Mesenchymal stem cell (in vitro differentiated cells and primary cell): ENCODE results near the gene MEGF11.
"Not testable (repeated sequence)": the region's sequence is repeated elsewhere in the genome, so short reads cannot be mapped to it uniquely, and the experiment has no call there.

Experiments
- DNase-seq: peaks from one replicate; pipeline ENCODE4 v3.0.0-alpha.2; 2013
- H2AFZ ChIP-seq: one replicate; pipeline ENCODE4 v1.6.1; 2013; ENCODE audit warnings: low read depth, mild to moderate bottlenecking, control low read depth, inconsistent platforms, low read length, moderate library complexity
- H2AK5ac ChIP-seq: 2 replicates; pipeline ENCODE4 v1.6.1; 2013; ENCODE audit warnings: low read length, moderate library complexity, mild to moderate bottlenecking, inconsistent platforms; ENCODE audit not compliant: severe bottlenecking
- H2BK120ac ChIP-seq: one replicate; pipeline ENCODE4 v1.6.1; 2013; ENCODE audit warnings: low read depth, mild to moderate bottlenecking, inconsistent platforms, low read length, moderate library complexity
- H2BK12ac ChIP-seq, 2 experiments: one replicate each; pipeline ENCODE4 v1.6.1; 2013; ENCODE audit warnings: inconsistent platforms in 2 of 2, low read length in 2 of 2, mild to moderate bottlenecking in 2 of 2, moderate library complexity in 2 of 2, control low read depth in 1 of 2
- H2BK15ac ChIP-seq: one replicate; pipeline ENCODE4 v1.6.1; 2013; ENCODE audit warnings: mild to moderate bottlenecking, low read depth, inconsistent platforms; ENCODE audit not compliant: poor library complexity, severe bottlenecking
- H2BK5ac ChIP-seq: 2 replicates; pipeline ENCODE4 v1.6.1; 2013; ENCODE audit warnings: low read depth, mild to moderate bottlenecking, low read length, control low read depth, inconsistent platforms; ENCODE audit not compliant: poor library complexity, severe bottlenecking
- H3K14ac ChIP-seq, 2 experiments: one replicate each; pipeline ENCODE4 v1.6.1; 2013; ENCODE audit warnings: inconsistent platforms in 2 of 2, low read length in 2 of 2, control low read depth in 1 of 2, mild to moderate bottlenecking in 1 of 2, moderate library complexity in 1 of 2
- H3K18ac ChIP-seq, 2 experiments: one replicate each; pipeline ENCODE4 v1.6.1; 2013; ENCODE audit warnings: inconsistent platforms in 2 of 2, low read length in 2 of 2, control low read depth in 1 of 2, low read depth in 1 of 2, mild to moderate bottlenecking in 1 of 2
- H3K23ac ChIP-seq, 2 experiments: one replicate each; pipeline ENCODE4 v1.6.1; 2013; ENCODE audit warnings: inconsistent platforms in 2 of 2, low read length in 2 of 2, mild to moderate bottlenecking in 2 of 2, moderate library complexity in 2 of 2, control low read depth in 1 of 2
- H3K27ac ChIP-seq: 2 replicates; pipeline ENCODE4 v1.5.1; 2013; ENCODE audit warnings: mild to moderate bottlenecking, moderate library complexity, low read length, control low read depth, inconsistent platforms; ENCODE audit not compliant: poor library complexity, severe bottlenecking
- H3K27me3 ChIP-seq, 2 experiments: 2 replicates each; pipeline versions ENCODE4 v1.6.1 to v1.7.0; 2013; ENCODE audit warnings: low read length in 2 of 2, mild to moderate bottlenecking in 2 of 2, moderate library complexity in 2 of 2, control low read depth in 1 of 2, inconsistent platforms in 1 of 2; ENCODE audit not compliant: control insufficient read depth in 1 of 2, insufficient read depth in 1 of 2
- H3K36me3 ChIP-seq, 2 experiments: 2 replicates each; pipeline versions ENCODE4 v1.6.1 to v1.7.0; 2013; ENCODE audit warnings: low read length in 2 of 2, control low read depth in 1 of 2, inconsistent platforms in 1 of 2, low read depth in 1 of 2, mild to moderate bottlenecking in 1 of 2; ENCODE audit not compliant: insufficient read depth in 2 of 2, control insufficient read depth in 1 of 2
- H3K4ac ChIP-seq, 2 experiments: one replicate each; pipeline ENCODE4 v1.6.1; 2013; ENCODE audit warnings: inconsistent platforms in 2 of 2, low read length in 2 of 2, mild to moderate bottlenecking in 2 of 2, moderate library complexity in 2 of 2, control low read depth in 1 of 2, low read depth in 1 of 2
- H3K4me1 ChIP-seq: 2 replicates; pipeline ENCODE4 v1.6.1; 2013; ENCODE audit warnings: low read depth, low read length, control low read depth; ENCODE audit not compliant: control insufficient read depth, insufficient read depth
- H3K4me2 ChIP-seq: 2 replicates; pipeline ENCODE4 v1.6.1; 2013; ENCODE audit warnings: low read length, mild to moderate bottlenecking, inconsistent platforms; ENCODE audit not compliant: poor library complexity, severe bottlenecking
- H3K4me3 ChIP-seq, 2 experiments: 2 replicates each; pipeline versions ENCODE4 v1.5.1 to v1.7.0; 2013; ENCODE audit warnings: low read length in 2 of 2, mild to moderate bottlenecking in 2 of 2, control low read depth in 1 of 2, low read depth in 1 of 2; ENCODE audit not compliant: insufficient read depth in 1 of 2
- H3K79me1 ChIP-seq: replicated peaks from 2 replicates; pipeline ENCODE4 v1.6.1; 2013; ENCODE audit warnings: mild to moderate bottlenecking, control low read depth, low read length, inconsistent platforms; ENCODE audit not compliant: poor library complexity, severe bottlenecking
- H3K9ac ChIP-seq: 2 replicates; pipeline ENCODE4 v1.7.0; 2013; ENCODE audit warnings: mild to moderate bottlenecking, low read length, moderate library complexity
- H3K9me3 ChIP-seq: 2 replicates; pipeline ENCODE4 v1.7.0; 2013; ENCODE audit warnings: mild to moderate bottlenecking, low read length; ENCODE audit not compliant: control insufficient read depth
- H4K8ac ChIP-seq: one replicate; pipeline ENCODE4 v1.6.1; 2013; ENCODE audit warnings: inconsistent platforms, mild to moderate bottlenecking, low read length, moderate library complexity
- H4K91ac ChIP-seq: one replicate; pipeline ENCODE4 v1.6.1; 2013; ENCODE audit warnings: mild to moderate bottlenecking, low read length, inconsistent platforms
- WGBS: methylation state at CpG from one replicate; pipeline ENCODE4 v1.1.7; 2013; ENCODE audit warnings: mixed read lengths; 5-methylcytosine and 5-hydroxymethylcytosine counted together

The MEGF11 gene

GRCh38 chr15:65979316-65979715, 274.2 kb downstream of the MEGF11 start:
- Histone ChIP-seq H3K79me1 (no peaks in the 10 kb centered on the region), H3K36me3 (no peaks in the 10 kb centered on the region), H2AK5ac (no peak overlapping the region), H4K91ac (no peak overlapping the region), H2BK15ac (no peak overlapping the region), H3K18ac (no peak overlapping the region), H3K27me3 (peaks cover 42 to 53% of the 10 kb centered on the region in 2 experiments), H3K9me3 (no peaks in the 10 kb centered on the region), H3K9ac (no peak overlapping the region), H3K23ac (no peak overlapping the region), H2BK5ac (no peak overlapping the region), H3K4ac (no peak overlapping the region), H4K8ac (no peak overlapping the region), H3K4me1 (peaks cover 8% of the 10 kb centered on the region), H3K4me3 (no peak overlapping the region), H3K14ac (no peak overlapping the region), H2AFZ (no peak overlapping the region), H3K4me2 (no peak overlapping the region), H2BK120ac (no peak overlapping the region), H2BK12ac (no peak overlapping the region), H3K27ac (no peak overlapping the region)
- 47% methylated on average over 7 of the region's 7 CpGs for WGBS
- DNase-seq: no peak

GRCh38 chr15:65978110-65978509, 275.4 kb downstream of the MEGF11 start:
- no peak overlapping the region for H2BK12ac ChIP-seq
- no peaks in the 10 kb centered on the region for H3K36me3 ChIP-seq
- no peak overlapping the region for H2BK120ac ChIP-seq
- no peak overlapping the region for H3K23ac ChIP-seq
- no peak overlapping the region for H4K8ac ChIP-seq
- no peak for DNase-seq
- H3K4me3 ChIP-seq: no peak overlapping the region
- H2BK5ac ChIP-seq: no peak overlapping the region
- no peak overlapping the region for H3K9ac ChIP-seq
- H3K9me3 ChIP-seq: no peaks in the 10 kb centered on the region
- peaks cover 8% of the 10 kb centered on the region for H3K4me1 ChIP-seq
- H3K4ac ChIP-seq: no peak overlapping the region
- H2AFZ ChIP-seq: no peak overlapping the region
- no peaks in the 10 kb centered on the region for H3K79me1 ChIP-seq
- peaks cover 44 to 51% of the 10 kb centered on the region in 2 experiments for H3K27me3 ChIP-seq
- H3K18ac ChIP-seq: no peak overlapping the region
- no peak overlapping the region for H2BK15ac ChIP-seq
- no peak overlapping the region for H2AK5ac ChIP-seq
- WGBS: 93% methylated on average over 1 of the region's 1 CpG
- no peak overlapping the region for H4K91ac ChIP-seq
- no peak overlapping the region for H3K14ac ChIP-seq
- no peak overlapping the region for H3K4me2 ChIP-seq
- H3K27ac ChIP-seq: no peak overlapping the region

GRCh38 chr15:65976196-65976595, 277.4 kb downstream of the MEGF11 start:
- H4K91ac ChIP-seq, H3K79me1 ChIP-seq, H3K27ac ChIP-seq, H3K14ac ChIP-seq, H2BK120ac ChIP-seq, H3K4me3 ChIP-seq, H2AK5ac ChIP-seq, H2AFZ ChIP-seq, H3K9me3 ChIP-seq, H2BK12ac ChIP-seq, H2BK5ac ChIP-seq, H3K9ac ChIP-seq, H2BK15ac ChIP-seq, H4K8ac ChIP-seq, DNase-seq, H3K23ac ChIP-seq, H3K18ac ChIP-seq, H3K4me1 ChIP-seq, H3K4me2 ChIP-seq, H3K4ac ChIP-seq, H3K36me3 ChIP-seq: not testable (repeated sequence)
- peaks cover 36 to 44% of the 10 kb centered on the region in 2 experiments for H3K27me3 ChIP-seq
- WGBS: 90% methylated on average over 5 of the region's 7 CpGs

- H3K4me1 ChIP-seq: no peaks in the 10 kb centered on the region
- no peak overlapping the region for H2BK15ac ChIP-seq
- no peak overlapping the region for H3K23ac ChIP-seq
- H3K79me1 ChIP-seq: no peaks in the 10 kb centered on the region
- H3K27me3 ChIP-seq: peaks cover 48 to 80% of the 10 kb centered on the region in 2 experiments
- H4K91ac ChIP-seq: no peak overlapping the region
- H2AFZ ChIP-seq: no peak overlapping the region
- DNase-seq: no peak
- no peak overlapping the region for H2BK5ac ChIP-seq
- no peak overlapping the region for H4K8ac ChIP-seq
- H3K4ac ChIP-seq: no peak overlapping the region
- H3K14ac ChIP-seq: no peak overlapping the region
- H2BK120ac ChIP-seq: no peak overlapping the region
- no peak overlapping the region for H2BK12ac ChIP-seq
- no peak overlapping the region for H3K4me3 ChIP-seq
- H3K27ac ChIP-seq: no peak overlapping the region
- no peaks in the 10 kb centered on the region for H3K9me3 ChIP-seq
- H3K18ac ChIP-seq: no peak overlapping the region
- no peak overlapping the region for H3K9ac ChIP-seq
- H3K36me3 ChIP-seq: no peaks in the 10 kb centered on the region
- H2AK5ac ChIP-seq: no peak overlapping the region
- no peak overlapping the region for H3K4me2 ChIP-seq
Observed at GRCh38 chr15:65971741-65971995, 281.9 kb downstream of the MEGF11 start.
